BLaER1 treated with 17β-estradiol and CSF1 and Interleukin-3, amounts not matched to agents 10 nM and 100 nM (cell line): ENCODE data around the gene FTL.

Experiments
- H3K27ac ChIP-seq, 11 experiments: shearing (Covaris generic); formaldehyde crosslinking; 2 replicates each; pipeline ENCODE4 v1.8.1; 2022
- H3K27me3 ChIP-seq, 11 experiments: shearing (Covaris generic); formaldehyde crosslinking; 2 replicates each; pipeline ENCODE4 v1.8.1; 2022
- H3K36me3 ChIP-seq, 11 experiments: shearing (Covaris generic); formaldehyde crosslinking; 2 replicates each; pipeline ENCODE4 v1.8.1; 2022
- H3K4me1 ChIP-seq, 10 experiments: shearing (Covaris generic); formaldehyde crosslinking; 2 replicates each; pipeline ENCODE4 v1.8.1; 2022
- H3K4me2 ChIP-seq, 11 experiments: shearing (Covaris generic); formaldehyde crosslinking; 2 replicates each; pipeline ENCODE4 v1.8.1; 2022
- H3K4me3 ChIP-seq, 10 experiments: shearing (Covaris generic); formaldehyde crosslinking; 2 replicates each; pipeline ENCODE4 v1.8.1; 2022
- H3K9ac ChIP-seq, 11 experiments: shearing (Covaris generic); formaldehyde crosslinking; 2 replicates each; pipeline ENCODE4 v1.8.1; 2022
- H3K9me3 ChIP-seq, 11 experiments: shearing (Covaris generic); formaldehyde crosslinking; replicated peaks in 1 of 11; 2 replicates each; pipeline ENCODE4 v1.8.1; 2022
- H4K20me1 ChIP-seq, 11 experiments: shearing (Covaris generic); formaldehyde crosslinking; 2 replicates each; pipeline ENCODE4 v1.8.1; 2022
- Cebpa-rat ChIP-seq, 11 experiments: shearing (Covaris generic); IDR thresholded peaks; 2 replicates each; pipeline ENCODE4 v1.8.1; 2022

The FTL gene

GRCh38 chr19:48966541-48967345 is 1.6 kb downstream of the FTL start:
- peak overlapping the region; percentile 72 to 97 (median 94) for H3K27ac ChIP-seq
- H3K4me3 ChIP-seq: peak overlapping the region; percentile 75 to 97 (median 88)
- peaks cover 45 to 59% (median 54%) of the 10 kb centered on the region in 11 experiments for H3K36me3 ChIP-seq
- peaks cover 23 to 63% (median 45%) of the 10 kb centered on the region in 11 experiments; a peak in 21 of 22 replicates for H4K20me1 ChIP-seq
- H3K9me3 ChIP-seq: no peaks in the 10 kb centered on the region
- peak overlapping the region; percentile 90 to 99 (median 96) for H3K9ac ChIP-seq
- H3K4me2 ChIP-seq: peak overlapping the region; percentile 86 to 98 (median 94)
- H3K4me1 ChIP-seq: peaks cover 62 to 81% (median 70%) of the 10 kb centered on the region in 10 experiments
- no peak for TF ChIP-seq Cebpa-rat (IDR thresholded peaks at IDR 0.05)
- H3K27me3 ChIP-seq: no peaks in the 10 kb centered on the region

DNA sequence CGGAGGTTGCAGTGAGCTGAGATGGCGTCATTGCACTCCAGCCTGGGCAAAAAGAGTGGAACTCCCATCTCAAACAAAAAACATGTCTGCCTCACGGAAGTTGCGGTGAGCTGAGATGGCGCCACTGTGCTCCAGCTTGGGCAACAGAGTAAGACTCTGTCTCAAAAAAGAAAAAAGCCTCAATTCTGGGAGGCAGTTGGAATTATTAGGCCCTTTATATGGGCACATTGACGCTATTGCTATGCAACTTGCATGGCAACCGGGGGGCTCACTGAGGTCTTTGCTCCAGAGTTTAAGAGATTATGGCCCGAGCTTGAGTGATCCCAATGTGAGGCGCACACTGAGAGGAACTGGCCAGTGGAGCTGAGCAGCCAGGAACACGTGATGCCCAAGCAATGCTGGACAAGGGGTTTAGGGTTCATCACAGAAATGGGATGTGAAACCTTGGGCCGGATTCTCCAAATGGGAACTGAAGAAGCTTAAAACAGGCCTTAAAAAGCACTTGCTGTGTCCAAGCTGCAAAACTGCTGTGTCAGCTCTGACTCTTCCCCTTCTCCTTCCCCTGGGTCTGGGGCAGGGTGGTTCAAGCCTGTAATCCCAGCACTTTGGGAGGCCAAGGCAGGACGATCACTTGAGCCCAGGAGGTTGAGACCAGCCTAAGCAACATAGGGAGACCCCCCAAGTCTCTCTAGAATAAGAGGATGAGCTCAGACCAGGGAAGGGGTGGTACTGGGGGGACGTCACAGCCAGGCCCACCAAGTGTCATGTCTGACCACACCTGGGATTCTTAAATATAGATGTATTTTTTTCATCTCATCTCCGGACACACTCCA is 2.5 kb downstream of the FTL start:
- Histone ChIP-seq H3K4me3 (peak overlapping the region in 9 of 10 experiments; percentile 75 to 97 (median 88); a peak in 18 of 20 replicates), H4K20me1 (peaks cover 23 to 71% (median 45%) of the 10 kb centered on the region in 11 experiments; a peak in 21 of 22 replicates), H3K9me3 (no peaks in the 10 kb centered on the region), H3K9ac (peak overlapping the region; percentile 90 to 99 (median 96)), H3K27ac (peak overlapping the region; percentile 76 to 97 (median 94)), H3K27me3 (no peaks in the 10 kb centered on the region), H3K4me1 (peaks cover 54 to 73% (median 62%) of the 10 kb centered on the region in 10 experiments), H3K36me3 (peaks cover 47 to 65% (median 61%) of the 10 kb centered on the region in 11 experiments), H3K4me2 (peak overlapping the region; percentile 86 to 98 (median 94))
- TF ChIP-seq Cebpa-rat (IDR thresholded peaks at IDR 0.05): no peak

DNA sequence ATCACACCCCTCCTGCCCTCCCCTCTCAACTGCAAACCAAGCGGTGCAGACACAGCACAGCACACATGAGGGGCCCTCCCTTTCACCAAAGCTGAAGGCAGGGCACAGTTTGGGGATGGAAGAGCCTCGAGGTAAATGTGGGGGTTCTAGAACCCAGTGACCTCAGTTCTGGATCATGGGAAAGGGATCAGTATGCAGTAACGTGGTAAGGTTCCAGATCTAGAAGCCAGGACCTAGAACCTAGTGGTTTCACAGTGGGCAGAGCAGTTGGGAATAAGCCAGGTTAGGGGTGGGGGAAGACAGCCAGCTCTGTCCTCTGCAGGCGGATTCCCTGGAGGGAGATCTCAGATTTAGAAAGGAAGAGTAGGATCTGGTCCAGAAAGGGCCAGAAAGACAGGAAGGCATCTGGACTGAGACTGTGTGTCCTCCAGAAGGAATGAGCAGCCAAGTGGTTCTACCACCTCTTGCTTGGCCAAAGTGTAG is 3.1 kb downstream of the FTL start:
- Histone ChIP-seq H3K4me1 (peaks cover 50 to 66% (median 58%) of the 10 kb centered on the region in 10 experiments), H3K9ac (peak overlapping the region; percentile 63 to 99 (median 96)), H3K9me3 (no peaks in the 10 kb centered on the region), H4K20me1 (peaks cover 23 to 74% (median 45%) of the 10 kb centered on the region in 11 experiments; a peak in 21 of 22 replicates), H3K4me2 (peak overlapping the region; percentile 80 to 98 (median 94); a peak in 20 of 22 replicates), H3K4me3 (peak overlapping the region in 5 of 10 experiments; percentile 3 to 88 (median 32); a peak in 3 of 20 replicates), H3K27ac (peak overlapping the region; percentile 1 to 97 (median 94)), H3K27me3 (no peaks in the 10 kb centered on the region), H3K36me3 (peaks cover 53 to 71% (median 68%) of the 10 kb centered on the region in 11 experiments)
- TF ChIP-seq Cebpa-rat (IDR thresholded peaks at IDR 0.05): no peak

DNA sequence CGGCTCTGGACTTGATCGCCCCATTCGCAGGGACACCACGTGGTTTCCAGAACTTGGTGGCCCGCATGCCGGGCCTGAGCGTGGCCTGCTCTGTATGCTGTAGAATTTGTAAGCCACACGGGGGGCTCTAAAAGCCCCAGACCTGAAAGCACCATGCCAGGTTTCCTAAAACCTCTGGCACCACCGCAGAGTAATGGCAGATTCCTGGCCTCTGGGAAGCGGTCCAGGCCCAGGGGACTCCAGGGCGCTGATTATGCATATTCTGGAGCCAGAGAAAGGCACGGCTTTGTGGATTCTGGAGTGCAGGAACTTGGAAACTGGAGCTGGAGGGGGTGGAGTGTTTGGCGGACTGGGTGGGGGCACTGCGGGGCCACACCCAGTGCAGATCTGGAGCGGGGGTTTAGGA is 3.7 kb downstream of the FTL start:
- H3K36me3 ChIP-seq: peaks cover 59 to 77% (median 74%) of the 10 kb centered on the region in 11 experiments
- peaks cover 23 to 74% (median 45%) of the 10 kb centered on the region in 11 experiments; a peak in 21 of 22 replicates for H4K20me1 ChIP-seq
- peak overlapping the region in 6 of 11 experiments; percentile 80 to 98 (median 92); a peak in 11 of 22 replicates for H3K4me2 ChIP-seq
- peaks cover 44 to 60% (median 52%) of the 10 kb centered on the region in 10 experiments for H3K4me1 ChIP-seq
- H3K9ac ChIP-seq: peak overlapping the region in 8 of 11 experiments; percentile 63 to 99 (median 96); a peak in 12 of 22 replicates
- H3K9me3 ChIP-seq: no peaks in the 10 kb centered on the region
- H3K27me3 ChIP-seq: no peaks in the 10 kb centered on the region
- peak overlapping the region in 9 of 11 experiments; percentile 76 to 97 (median 94); a peak in 14 of 22 replicates for H3K27ac ChIP-seq
- H3K4me3 ChIP-seq: no peak overlapping the region
- no peak for TF ChIP-seq Cebpa-rat (IDR thresholded peaks at IDR 0.05)

GRCh38 chr19:48969276-48970138 is 4.4 kb downstream of the FTL start:
- Histone ChIP-seq H3K4me2 (peak overlapping the region; percentile 35 to 98 (median 62)), H4K20me1 (peaks cover 23 to 74% (median 45%) of the 10 kb centered on the region in 11 experiments; a peak in 21 of 22 replicates), H3K4me1 (peaks cover 37 to 53% (median 45%) of the 10 kb centered on the region in 10 experiments), H3K9me3 (no peaks in the 10 kb centered on the region), H3K27ac (peak overlapping the region in 7 of 11 experiments; percentile 8 to 97 (median 85); a peak in 8 of 22 replicates), H3K27me3 (no peaks in the 10 kb centered on the region), H3K36me3 (peaks cover 66 to 84% (median 81%) of the 10 kb centered on the region in 11 experiments), H3K9ac (0 out of 22 replicates have a peak overlapping the region, but pooled peaks of 4 of the 11 experiments have one; percentile 11 to 63 (median 48)), H3K4me3 (no peak overlapping the region)
- no peak for TF ChIP-seq Cebpa-rat (IDR thresholded peaks at IDR 0.05)

GRCh38 chr19:48970139-48970766 is 5.1 kb downstream of the FTL start:
- Histone ChIP-seq H3K4me3 (0 out of 20 replicates have a peak overlapping the region, but pooled peaks of 1 of the 10 experiments have one; percentile 1), H3K27me3 (no peaks in the 10 kb centered on the region), H3K9ac (peak overlapping the region in 5 of 11 experiments; percentile 11 to 56 (median 40); a peak in 7 of 22 replicates), H3K36me3 (peaks cover 72 to 92% (median 88%) of the 10 kb centered on the region in 11 experiments), H3K4me1 (peaks cover 34 to 50% (median 42%) of the 10 kb centered on the region in 10 experiments), H4K20me1 (peaks cover 22 to 73% (median 44%) of the 10 kb centered on the region in 11 experiments; a peak in 21 of 22 replicates), H3K4me2 (peak overlapping the region; percentile 35 to 93 (median 61)), H3K27ac (peak overlapping the region in 8 of 11 experiments; percentile 8 to 47 (median 31); a peak in 9 of 22 replicates), H3K9me3 (no peaks in the 10 kb centered on the region)
- no peak for TF ChIP-seq Cebpa-rat (IDR thresholded peaks at IDR 0.05)

DNA sequence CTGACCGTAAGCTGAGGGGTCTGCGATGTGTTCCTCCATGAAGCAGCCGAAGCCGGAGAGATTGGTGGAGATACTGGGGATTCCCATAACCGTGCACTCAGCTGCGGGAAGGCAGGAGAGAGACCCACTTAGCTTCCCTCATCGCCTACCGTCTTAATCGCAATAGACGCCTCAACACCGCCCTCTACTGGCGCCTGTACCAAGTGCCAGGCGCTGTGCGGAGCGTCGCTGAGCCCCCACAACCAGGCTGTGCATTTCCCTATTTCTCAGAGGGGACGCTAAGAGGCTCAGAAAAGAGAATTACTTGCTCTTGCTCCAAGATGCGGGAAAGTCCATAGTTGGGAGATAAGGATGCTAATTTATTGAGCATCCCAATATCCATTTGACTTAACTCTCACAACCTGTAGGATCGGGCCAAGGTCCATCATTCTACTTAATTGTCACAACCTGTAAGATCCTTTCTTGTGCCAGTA is 5.8 kb downstream of the FTL start:
- Histone ChIP-seq H3K4me1 (peaks cover 37 to 51% (median 46%) of the 10 kb centered on the region in 10 experiments), H4K20me1 (peaks cover 15 to 66% (median 37%) of the 10 kb centered on the region in 11 experiments; a peak in 21 of 22 replicates), H3K27ac (peak overlapping the region in 7 of 11 experiments; percentile 8 to 47 (median 29); a peak in 6 of 22 replicates), H3K9me3 (no peaks in the 10 kb centered on the region), H3K27me3 (no peaks in the 10 kb centered on the region), H3K4me3 (0 out of 20 replicates have a peak overlapping the region, but pooled peaks of 1 of the 10 experiments have one; percentile 1), H3K4me2 (peak overlapping the region; percentile 35 to 93 (median 61)), H3K36me3 (peaks cover 71 to 94% (median 88%) of the 10 kb centered on the region in 11 experiments), H3K9ac (peak overlapping the region in 6 of 11 experiments; percentile 7 to 56 (median 34); a peak in 6 of 22 replicates)
- TF ChIP-seq Cebpa-rat (IDR thresholded peaks at IDR 0.05): no peak
